DLD1 (cell line): ENCODE data around the gene PCK1.

Experiments used
- in situ Hi-C: cut with HindIII; loops from 2 replicates; pipeline ENCODE4 v1.10.0; 2017; ENCODE audit warnings: low sequenced_read_pairs

The PCK1 gene

DNA sequence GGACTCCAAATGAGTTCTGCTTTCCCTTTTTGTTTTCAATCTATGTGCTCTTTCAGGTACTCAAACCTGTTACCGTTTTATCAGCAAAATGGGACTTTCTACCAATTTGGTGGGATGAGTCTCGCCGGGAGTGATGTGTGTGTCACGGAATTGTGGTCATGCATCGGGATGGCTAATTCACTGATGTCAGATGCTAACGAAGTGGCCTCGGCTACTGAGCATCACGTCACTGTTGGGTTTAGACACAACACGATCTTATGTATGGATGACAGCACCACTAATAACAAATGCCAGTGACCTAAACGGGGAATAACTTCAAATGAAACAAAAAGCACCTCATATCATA lies 1.6 kb upstream of the PCK1 start:
- in situ Hi-C loops, result no loop called here

DNA sequence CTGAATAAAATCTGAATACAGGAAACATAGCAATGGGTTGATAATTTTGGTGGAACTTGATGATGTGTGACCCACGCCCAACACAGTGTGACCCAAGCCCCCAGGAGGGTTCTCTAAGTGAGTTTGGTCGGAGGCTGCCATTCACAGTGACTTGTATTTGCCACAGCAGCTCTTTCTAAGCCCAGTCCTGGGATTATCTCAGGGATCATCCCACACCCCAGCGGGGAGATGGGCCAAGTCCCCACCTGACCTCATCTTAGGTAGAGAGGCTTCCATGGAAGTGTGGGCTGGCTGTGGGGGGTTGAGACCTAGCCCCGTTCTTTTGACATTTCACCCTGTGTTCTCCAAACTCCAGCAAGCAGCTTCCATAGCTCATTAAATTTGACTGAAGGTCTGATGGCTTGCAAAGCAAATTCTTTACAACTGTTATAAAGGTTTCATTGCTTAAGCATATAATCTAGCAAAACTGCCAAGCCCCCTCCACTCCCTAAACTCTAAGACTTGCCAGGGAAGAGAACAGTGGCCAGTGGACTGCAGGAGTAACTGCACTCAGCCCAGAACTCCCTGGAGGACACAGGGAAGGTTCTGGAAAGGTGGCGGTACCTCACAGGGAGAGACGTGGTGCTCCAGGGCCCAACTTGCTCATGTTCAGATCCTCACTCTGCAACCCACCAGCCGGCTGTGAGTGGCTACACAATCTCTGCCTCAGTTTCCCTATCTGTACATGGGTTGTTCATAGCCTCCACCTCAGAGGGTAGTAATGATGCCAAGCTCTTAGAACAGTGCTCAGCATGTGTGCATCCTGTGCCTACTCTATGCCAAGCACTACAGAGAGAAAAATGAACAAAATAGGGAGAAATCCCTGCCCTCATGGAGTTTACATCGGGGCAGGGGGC lies 1.0 kb upstream of the PCK1 start:
- in situ Hi-C loops, result no loop called here

DNA sequence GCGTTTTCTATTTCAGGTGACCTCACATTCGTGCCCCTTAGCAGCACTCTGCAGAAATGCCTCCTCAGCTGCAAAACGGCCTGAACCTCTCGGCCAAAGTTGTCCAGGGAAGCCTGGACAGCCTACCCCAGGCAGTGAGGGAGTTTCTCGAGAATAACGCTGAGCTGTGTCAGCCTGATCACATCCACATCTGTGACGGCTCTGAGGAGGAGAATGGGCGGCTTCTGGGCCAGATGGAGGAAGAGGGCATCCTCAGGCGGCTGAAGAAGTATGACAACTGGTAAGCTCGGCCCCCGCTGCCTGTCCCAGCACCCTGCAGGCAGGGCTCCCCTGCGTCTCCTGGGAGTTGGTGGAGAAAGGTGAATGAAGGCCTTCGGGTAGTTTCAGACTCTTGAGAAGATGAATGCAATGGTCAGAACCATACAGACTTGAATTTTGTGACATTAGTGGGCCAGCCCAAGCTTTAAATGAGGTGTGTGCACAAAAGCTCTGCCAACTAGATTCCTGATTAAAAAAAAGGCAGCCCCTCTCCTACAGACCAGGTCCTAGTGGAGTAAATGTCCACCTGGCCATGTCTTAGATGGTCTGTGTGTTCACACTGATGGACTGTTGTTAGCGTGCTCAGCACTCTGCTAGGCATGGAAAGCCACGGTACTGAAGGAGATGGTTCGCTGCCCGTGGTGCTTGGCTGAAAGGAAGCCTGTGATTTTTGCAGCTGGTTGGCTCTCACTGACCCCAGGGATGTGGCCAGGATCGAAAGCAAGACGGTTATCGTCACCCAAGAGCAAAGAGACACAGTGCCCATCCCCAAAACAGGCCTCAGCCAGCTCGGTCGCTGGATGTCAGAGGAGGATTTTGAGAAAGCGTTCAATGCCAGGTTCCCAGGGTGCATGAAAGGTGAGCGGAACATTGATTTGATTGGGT lies 708 bp downstream of the PCK1 start:
- in situ Hi-C loops, result no loop called here

DNA sequence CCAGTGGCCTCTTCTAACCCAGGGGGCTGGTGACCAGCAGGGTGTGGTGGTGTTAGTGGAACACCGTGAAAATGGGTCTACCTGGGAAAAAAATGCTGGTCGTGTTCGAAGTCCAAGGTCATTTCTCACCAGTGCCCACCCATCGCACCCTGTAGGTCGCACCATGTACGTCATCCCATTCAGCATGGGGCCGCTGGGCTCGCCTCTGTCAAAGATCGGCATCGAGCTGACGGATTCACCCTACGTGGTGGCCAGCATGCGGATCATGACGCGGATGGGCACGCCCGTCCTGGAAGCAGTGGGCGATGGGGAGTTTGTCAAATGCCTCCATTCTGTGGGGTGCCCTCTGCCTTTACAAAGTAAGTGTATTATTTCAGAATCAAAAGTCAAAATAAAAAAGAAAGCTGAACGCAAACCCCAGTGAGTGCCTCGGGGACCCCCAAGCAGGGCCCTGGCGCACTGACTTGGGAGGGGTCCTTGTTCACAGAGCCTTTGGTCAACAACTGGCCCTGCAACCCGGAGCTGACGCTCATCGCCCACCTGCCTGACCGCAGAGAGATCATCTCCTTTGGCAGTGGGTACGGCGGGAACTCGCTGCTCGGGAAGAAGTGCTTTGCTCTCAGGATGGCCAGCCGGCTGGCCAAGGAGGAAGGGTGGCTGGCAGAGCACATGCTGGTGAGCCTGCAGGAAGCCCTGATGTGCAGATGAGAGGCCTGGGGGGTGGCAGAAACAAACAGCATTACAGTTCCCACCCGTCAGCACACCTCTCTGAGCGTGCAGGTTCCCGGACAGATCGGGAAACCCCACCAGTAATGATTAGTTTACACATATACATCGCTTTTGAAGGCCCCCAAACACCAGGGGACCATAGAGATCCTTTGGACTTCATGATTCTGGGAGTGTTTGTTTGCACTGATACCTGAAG lies 1.9 kb downstream of the PCK1 start:
- in situ Hi-C loops, result no loop called here

DNA sequence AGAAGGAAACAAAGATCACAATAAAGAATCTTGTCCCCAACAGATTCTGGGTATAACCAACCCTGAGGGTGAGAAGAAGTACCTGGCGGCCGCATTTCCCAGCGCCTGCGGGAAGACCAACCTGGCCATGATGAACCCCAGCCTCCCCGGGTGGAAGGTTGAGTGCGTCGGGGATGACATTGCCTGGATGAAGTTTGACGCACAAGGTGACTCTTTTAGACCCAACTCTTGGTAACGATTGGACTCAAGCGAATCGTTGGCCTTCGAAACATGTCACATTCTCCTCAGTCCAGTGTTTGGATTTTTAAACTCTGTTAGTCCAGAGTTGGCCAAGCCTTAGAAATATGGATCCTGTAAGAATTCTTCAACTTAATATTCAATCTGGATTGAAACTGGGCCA lies 2.6 kb downstream of the PCK1 start:
- in situ Hi-C loops, result no loop called here

DNA sequence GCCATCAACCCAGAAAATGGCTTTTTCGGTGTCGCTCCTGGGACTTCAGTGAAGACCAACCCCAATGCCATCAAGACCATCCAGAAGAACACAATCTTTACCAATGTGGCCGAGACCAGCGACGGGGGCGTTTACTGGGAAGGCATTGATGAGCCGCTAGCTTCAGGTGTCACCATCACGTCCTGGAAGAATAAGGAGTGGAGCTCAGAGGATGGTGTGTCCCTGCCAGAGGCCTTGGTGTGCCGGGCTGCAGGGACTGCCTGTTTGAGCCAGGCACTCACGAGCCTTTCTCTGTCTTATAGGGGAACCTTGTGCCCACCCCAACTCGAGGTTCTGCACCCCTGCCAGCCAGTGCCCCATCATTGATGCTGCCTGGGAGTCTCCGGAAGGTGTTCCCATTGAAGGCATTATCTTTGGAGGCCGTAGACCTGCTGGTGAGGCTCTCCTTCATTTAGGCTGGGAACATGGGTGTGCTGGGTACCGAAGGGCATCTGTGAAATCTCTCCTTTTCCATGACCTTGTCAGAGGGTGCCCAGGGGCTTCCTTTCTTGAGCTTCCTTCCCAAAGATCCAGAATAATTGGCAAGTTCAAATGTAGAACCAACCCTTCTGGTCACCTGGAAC lies 3.4 kb downstream of the PCK1 start:
- in situ Hi-C loops, result no loop called here

DNA sequence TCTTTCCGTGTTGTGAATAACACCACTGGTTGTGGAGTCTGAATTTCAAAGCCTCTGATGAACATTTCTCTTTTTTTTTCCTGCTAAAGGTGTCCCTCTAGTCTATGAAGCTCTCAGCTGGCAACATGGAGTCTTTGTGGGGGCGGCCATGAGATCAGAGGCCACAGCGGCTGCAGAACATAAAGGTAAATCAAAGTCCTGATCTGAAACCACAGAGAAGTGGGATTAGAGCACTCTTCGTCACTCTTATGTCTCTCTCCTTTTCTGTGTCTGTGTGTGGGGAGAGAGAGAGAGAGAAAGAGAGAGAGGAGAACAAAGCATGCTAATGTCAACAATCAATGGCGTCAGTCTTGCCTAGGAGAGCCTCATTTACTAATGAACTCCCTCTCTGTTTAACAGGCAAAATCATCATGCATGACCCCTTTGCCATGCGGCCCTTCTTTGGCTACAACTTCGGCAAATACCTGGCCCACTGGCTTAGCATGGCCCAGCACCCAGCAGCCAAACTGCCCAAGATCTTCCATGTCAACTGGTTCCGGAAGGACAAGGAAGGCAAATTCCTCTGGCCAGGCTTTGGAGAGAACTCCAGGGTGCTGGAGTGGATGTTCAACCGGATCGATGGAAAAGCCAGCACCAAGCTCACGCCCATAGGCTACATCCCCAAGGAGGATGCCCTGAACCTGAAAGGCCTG lies 4.2 kb downstream of the PCK1 start:
- in situ Hi-C loops, result no loop called here

DNA sequence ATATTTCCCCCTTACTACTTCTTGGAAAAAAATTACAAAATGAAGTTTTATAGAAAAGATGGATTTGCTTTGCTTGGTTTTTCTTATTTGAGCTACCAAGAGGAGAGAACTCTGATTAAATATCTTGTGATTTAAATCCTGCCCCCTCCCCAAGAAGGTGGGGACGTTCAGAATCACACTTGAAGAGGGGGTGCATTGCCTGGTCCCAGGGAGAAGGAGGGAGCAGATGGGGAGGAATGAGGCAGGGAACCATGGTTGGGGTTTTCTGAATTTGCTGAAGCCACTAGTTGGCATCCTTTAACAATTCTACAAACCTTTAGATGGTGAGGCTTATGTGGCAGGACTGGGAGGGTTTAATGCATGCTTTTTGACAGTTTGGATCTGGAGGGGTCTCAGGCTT lies 5.5 kb downstream of the PCK1 start:
- in situ Hi-C loops, result no loop called here

DNA sequence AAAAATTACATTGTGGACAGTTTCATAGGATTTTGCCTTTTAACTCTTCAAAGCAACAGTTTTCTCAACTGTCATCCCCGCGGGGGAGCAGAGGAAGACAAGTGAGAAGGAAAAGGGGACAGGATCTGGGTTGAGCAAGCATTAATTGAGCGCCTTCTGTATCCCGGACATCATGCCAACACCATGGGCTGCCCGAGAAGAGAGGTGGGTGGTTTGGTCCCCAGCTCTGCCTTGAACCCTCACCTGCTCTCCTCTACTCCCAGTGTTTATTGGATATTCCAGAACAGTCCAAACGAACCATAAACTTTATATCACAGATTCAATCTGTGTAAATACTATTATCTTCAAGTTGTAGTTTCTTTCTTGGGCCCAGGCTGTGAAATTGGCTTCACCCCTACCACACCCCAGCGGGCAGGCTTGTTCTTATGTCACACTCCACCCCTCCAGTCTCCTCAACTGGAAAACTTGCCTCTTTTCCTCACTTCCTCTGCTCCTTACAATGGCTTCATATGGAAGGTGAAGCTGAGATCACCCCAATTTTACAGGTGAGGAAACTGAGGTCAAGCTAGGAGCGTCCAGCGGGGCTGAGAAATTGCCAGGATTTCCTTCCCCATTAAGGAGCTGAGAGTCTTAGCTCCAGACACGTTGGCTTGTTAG lies 6.0 kb downstream of the PCK1 start:
- in situ Hi-C loops, result no loop called here

DNA sequence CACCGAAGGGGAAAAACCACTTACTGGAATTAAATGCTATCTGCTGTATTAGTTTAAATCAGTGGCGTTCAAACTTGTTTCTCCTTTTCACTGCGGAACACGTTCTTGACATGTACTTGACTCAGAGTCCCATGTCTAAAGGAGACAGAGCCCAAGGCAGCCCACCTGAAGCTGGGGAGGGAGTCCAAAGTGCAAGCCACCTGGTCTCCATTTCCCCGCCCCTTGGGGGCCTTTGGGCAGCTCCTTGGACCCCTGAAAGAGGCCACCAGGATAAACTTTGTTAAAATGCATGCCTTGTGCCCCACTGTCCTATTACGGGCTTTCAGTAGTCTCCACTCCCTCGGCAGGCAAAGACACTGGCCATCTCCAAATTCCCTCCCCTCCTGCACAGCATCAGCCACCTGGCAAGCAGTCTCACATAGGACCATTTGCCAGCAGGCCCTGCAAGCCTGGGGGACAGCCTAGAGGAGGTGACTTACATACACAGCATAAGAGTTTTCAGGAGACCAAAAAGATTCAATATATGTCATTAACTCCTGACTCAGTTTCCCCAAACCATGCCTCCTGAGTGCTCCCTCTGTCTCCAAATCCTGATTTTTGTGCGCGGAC lies 6.7 kb downstream of the PCK1 start:
- in situ Hi-C loops, result no loop called here

DNA sequence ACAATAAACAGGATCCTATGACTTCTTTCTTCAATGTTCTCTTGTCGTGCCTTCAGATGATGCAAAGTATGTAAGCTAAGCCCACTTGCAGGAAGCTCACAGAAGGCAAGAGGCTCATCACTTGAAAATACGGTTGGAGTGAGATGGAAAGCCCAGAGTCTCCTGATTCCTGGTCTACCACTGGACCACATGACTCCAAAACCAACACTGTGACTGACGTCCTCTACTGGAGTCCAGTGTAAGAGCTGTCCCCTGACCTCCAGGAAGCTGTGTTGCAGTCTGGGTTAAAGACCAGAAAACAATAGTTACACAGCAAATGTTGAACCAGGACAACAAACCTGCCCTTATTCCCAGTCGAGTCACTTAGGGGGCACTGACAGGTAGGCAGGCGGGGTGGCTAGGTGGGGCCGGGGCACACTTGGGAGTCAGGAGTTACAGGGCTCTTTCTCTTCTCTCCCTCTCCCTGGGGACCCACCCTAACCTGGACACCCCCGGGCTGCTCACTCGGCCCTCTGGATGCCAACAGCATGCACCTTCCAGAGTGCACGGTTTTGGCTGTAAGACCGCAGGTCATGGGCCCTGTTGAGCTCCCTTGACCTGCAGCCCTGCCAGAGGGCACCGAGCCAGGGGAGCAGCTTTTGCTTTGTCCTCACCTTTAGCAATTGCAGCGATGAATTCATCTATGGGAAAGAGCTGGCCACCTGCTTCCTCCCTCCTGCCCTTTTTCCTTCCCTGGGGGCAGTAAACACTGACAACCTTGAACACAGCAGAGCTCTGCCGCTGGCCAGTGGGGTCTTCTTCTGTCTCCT lies 7.4 kb downstream of the PCK1 start:
- in situ Hi-C loops, result no loop called here

DNA sequence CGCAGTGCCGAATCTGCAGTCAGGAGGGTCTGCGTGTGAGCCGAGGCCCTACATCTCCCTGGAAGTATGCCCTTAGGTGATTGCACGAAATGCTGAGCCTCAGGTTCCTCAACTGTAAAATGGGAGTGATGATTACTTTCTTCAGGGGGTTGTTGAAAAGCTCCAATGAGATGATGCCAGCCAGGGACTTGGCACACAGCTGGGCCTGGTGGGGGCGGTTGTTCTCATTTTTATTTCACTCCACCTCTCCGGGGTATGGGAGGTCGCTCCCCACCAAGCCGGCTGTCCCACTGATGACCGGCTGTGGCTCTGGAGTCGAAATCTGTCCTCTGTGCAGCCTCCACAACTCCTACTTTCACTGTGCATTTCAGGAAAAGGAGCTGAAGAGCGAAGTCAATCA lies 8.1 kb downstream of the PCK1 start:
- in situ Hi-C loops, result no loop called here

DNA sequence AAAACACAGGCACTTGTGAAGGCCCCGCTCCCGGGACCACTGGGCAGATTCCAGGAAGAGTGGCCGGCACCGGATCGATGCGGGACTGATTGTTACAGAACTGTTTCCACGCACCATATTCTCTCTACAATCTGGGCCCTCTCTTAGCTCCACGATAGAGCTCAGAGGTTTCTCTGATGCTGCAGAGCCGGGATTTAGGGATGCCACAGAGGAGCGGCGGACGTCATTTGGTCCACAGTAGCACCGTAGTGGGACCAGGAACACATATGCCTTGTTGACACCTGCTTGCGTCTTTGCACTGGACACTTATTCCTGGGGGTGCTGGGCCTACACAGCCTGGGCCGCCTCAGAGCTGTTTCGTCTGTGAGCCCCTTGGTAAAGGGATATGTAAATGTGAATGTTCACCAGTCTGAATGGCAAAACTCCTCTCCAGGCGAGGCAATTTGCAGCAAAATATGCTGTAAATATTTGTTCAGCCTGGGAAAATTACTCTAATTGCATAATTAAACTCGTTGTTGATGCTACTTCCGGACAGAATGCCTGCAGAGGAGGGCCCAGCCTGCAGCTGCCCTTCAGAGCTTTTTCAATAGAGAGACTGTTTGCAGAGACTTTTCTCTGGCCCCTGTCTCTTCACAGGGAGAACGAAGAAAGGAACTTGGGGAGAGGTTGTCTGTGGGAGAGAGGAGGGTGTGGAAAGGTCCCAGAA lies 9.4 kb downstream of the PCK1 start:
- in situ Hi-C loops, result no loop called here

DNA sequence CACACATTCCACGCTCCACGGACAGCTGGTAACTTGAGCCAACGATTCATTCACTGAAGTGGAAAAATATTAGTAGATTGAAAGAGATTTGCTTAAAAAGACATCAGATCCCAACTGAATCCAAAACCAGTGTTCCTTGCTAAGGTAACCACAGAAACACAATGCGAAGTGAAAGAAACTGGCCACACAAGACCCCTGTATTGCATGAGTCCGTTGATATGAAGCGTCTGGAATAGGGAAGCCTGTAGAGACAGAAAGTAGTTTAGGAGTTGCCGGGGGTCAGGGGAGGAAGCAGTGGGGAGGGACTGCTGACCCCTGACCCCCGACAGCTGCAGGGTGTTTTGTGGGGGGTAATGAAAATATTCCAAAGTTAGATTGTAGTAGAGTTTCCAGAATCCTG lies 10.0 kb downstream of the PCK1 start:
- in situ Hi-C loops, result no loop called here

DNA sequence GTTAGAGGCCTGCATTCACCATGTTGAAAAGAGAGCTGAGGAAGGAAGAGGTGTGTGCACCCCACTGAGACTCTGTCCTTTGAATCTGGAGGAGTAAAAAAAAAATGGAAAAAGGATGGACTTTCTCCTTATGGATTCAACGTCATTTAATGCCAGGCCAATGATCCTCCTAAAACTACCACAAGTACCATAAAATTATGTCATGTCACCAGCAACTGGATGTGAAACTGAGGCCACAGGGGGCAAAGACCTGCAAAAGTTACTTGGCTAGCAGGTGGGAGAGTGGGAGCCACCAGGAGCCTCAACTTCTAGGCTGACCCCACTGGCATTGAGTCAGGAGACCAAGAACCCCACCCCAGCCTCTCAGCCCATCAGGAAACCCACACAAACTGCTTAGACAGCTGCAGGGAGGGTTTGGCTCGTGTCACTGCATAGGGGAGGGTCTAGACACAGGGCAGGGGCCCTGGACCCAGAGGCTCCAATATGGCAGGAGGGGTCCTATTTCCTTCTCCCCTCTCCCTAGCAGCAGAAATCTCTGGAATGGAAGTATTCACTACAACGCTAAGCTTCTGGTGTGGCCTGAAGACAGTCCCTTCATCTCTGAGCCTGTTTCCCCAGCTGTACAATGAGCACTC lies 11.0 kb downstream of the PCK1 start:
- in situ Hi-C loops, result no loop called here

DNA sequence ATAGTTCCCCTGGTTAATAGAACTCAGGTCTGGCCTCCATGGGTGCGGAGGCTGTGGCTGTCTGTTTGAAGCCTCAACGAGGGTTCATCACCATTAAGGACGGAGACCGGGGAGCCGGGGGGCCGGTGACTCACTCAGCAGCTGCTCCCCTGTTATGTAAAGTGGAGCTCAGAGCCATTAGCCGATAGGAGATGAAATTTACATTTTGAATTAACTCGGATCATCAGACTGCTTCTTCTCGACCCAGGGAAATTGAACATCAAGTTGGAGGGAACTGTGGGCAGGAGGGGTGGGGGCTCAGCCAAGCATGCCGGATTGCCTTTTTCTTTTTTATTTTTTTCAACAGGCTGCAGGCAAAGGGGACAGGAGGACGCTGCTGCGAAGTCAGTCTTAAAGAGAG lies 12.3 kb downstream of the PCK1 start:
- in situ Hi-C loops, result no loop called here

DNA sequence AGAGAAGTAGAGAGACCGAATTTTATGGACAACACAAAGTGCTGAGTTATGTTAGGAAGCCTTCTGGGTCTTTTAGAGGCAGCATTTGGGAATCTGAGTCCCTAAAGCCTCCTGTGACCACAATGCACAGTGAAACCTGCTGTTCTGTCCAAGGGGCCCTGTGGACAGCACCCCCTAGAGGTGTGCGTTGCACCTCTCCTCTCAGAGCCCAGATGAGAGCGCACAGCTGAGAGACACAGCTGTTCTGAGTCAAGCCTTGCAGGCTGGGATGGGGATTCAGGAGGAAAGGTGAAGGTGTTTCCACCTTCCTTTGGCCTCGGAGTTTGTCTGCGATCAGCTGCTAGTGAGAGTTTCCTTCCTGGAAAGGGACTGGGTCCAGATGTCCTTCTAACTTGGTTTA lies 13.0 kb downstream of the PCK1 start:
- in situ Hi-C loops, result no loop called here
